Measurements from ENCODE around the gene HIPK4. TPM values are rescaled to one million over a fixed set of nuclear protein-coding genes. Genes with fewer than 3 reads are reported as not detected.

Gene HIPK4
- total and polyA plus RNA-seq, 9 of the 15 experiments (the other 6 are each of a cell fraction or from before 2014, with no cell fraction given) = 0.06 to 0.09 TPM; not detected in 7

DNA sequence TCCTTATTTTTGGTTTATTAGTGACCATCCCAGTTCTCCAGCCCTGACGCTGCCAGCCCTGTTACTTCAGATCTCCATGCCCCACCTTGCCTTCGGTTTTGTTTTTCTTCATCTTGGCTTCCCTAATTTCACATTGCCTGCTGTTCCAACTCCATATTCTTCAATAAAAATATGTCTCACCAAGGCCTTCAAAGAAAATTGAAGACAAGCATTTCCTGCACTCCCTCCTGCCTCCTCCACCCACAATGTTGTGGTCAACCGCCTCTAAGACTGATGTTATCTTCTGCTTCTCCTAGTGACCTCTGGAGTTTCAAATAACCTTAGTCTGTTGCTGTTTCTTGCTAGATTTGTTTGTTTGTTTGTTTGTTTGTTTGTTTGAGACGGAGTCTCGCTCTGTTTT lies 26.9 kb downstream of the HIPK4 start (continued):
- TF ChIP-seq, protein P1, sequence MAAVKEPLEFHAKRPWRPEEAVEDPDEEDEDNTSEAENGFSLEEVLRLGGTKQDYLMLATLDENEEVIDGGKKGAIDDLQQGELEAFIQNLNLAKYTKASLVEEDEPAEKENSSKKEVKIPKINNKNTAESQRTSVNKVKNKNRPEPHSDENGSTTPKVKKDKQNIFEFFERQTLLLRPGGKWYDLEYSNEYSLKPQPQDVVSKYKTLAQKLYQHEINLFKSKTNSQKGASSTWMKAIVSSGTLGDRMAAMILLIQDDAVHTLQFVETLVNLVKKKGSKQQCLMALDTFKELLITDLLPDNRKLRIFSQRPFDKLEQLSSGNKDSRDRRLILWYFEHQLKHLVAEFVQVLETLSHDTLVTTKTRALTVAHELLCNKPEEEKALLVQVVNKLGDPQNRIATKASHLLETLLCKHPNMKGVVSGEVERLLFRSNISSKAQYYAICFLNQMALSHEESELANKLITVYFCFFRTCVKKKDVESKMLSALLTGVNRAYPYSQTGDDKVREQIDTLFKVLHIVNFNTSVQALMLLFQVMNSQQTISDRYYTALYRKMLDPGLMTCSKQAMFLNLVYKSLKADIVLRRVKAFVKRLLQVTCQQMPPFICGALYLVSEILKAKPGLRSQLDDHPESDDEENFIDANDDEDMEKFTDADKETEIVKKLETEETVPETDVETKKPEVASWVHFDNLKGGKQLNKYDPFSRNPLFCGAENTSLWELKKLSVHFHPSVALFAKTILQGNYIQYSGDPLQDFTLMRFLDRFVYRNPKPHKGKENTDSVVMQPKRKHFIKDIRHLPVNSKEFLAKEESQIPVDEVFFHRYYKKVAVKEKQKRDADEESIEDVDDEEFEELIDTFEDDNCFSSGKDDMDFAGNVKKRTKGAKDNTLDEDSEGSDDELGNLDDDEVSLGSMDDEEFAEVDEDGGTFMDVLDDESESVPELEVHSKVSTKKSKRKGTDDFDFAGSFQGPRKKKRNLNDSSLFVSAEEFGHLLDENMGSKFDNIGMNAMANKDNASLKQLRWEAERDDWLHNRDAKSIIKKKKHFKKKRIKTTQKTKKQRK (IDR thresholded peaks at IDR 0.05; ENCODE audit: borderline replicate concordance, low read depth, low read length) = no peak
- TF ChIP-seq SRSF9 (IDR thresholded peaks at IDR 0.05; ENCODE audit: borderline replicate concordance, low read depth, low read length) = no peak
- TF ChIP-seq RFX5 (IDR thresholded peaks at IDR 0.05; ENCODE audit: low read depth, low read length) = no peak
- TF ChIP-seq, protein P2, sequence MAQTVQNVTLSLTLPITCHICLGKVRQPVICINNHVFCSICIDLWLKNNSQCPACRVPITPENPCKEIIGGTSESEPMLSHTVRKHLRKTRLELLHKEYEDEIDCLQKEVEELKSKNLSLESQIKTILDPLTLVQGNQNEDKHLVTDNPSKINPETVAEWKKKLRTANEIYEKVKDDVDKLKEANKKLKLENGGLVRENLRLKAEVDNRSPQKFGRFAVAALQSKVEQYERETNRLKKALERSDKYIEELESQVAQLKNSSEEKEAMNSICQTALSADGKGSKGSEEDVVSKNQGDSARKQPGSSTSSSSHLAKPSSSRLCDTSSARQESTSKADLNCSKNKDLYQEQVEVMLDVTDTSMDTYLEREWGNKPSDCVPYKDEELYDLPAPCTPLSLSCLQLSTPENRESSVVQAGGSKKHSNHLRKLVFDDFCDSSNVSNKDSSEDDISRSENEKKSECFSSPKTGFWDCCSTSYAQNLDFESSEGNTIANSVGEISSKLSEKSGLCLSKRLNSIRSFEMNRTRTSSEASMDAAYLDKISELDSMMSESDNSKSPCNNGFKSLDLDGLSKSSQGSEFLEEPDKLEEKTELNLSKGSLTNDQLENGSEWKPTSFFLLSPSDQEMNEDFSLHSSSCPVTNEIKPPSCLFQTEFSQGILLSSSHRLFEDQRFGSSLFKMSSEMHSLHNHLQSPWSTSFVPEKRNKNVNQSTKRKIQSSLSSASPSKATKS (CRISPR knock-in tag; IDR thresholded peaks at IDR 0.05) = no peak
- TF ChIP-seq PRMT5 (CRISPR knock-in tag; IDR thresholded peaks at IDR 0.05) = no peak
- TF ChIP-seq, protein P3, sequence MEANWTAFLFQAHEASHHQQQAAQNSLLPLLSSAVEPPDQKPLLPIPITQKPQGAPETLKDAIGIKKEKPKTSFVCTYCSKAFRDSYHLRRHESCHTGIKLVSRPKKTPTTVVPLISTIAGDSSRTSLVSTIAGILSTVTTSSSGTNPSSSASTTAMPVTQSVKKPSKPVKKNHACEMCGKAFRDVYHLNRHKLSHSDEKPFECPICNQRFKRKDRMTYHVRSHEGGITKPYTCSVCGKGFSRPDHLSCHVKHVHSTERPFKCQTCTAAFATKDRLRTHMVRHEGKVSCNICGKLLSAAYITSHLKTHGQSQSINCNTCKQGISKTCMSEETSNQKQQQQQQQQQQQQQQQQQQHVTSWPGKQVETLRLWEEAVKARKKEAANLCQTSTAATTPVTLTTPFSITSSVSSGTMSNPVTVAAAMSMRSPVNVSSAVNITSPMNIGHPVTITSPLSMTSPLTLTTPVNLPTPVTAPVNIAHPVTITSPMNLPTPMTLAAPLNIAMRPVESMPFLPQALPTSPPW (CRISPR knock-in tag; IDR thresholded peaks at IDR 0.05) = peak; percentile 50; the same call in 1 of the 2 replicates
- no peak for TF ChIP-seq HNRNPH1 (optimal IDR thresholded peaks at IDR 0.05; ENCODE audit: low read depth, low read length)
- no peak for TF ChIP-seq HNRNPLL (IDR thresholded peaks at IDR 0.05; ENCODE audit: low read depth, low read length, poor library complexity, severe bottlenecking)
- no peak for TF ChIP-seq SMAD1 (IDR thresholded peaks at IDR 0.05; ENCODE audit: low read depth, low read length, partially characterized antibody)
- no peak for TF ChIP-seq POLR2A (conservative IDR thresholded peaks at IDR 0.05)
- no peak for TF ChIP-seq CTBP1 (IDR thresholded peaks at IDR 0.05; ENCODE audit: borderline replicate concordance)
- TF ChIP-seq ERF (CRISPR knock-in tag; IDR thresholded peaks at IDR 0.05) = no peak
- no peak for TF ChIP-seq ZNF785 (CRISPR knock-in tag; IDR thresholded peaks at IDR 0.05)
- TF ChIP-seq, protein P4, sequence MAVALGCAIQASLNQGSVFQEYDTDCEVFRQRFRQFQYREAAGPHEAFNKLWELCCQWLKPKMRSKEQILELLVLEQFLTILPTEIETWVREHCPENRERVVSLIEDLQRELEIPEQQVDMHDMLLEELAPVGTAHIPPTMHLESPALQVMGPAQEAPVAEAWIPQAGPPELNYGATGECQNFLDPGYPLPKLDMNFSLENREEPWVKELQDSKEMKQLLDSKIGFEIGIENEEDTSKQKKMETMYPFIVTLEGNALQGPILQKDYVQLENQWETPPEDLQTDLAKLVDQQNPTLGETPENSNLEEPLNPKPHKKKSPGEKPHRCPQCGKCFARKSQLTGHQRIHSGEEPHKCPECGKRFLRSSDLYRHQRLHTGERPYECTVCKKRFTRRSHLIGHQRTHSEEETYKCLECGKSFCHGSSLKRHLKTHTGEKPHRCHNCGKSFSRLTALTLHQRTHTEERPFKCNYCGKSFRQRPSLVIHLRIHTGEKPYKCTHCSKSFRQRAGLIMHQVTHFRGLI (CRISPR knock-in tag; IDR thresholded peaks at IDR 0.05) = no peak
- TF ChIP-seq MTA1 (IDR thresholded peaks at IDR 0.05; ENCODE audit: borderline replicate concordance) = 0 out of 2 replicates have a peak, but pooled peaks have one; percentile 55
- no peak for TF ChIP-seq RBM14 (IDR thresholded peaks at IDR 0.05; ENCODE audit: borderline replicate concordance, insufficient read depth, low read depth, low read length)
- no peak for TF ChIP-seq RBBP5 (IDR thresholded peaks at IDR 0.05; ENCODE audit: borderline replicate concordance, insufficient read depth, low read length, poor library complexity, severe bottlenecking)

Data from K562 (cell line).